AG10803 (cell line): Measurements from ENCODE around the gene PDXK.

Experiments used
- DNase-seq: peaks from one replicate; pipeline ENCODE4 v3.0.0; 2010; ENCODE audit warnings: low read depth
- H3K4me3 ChIP-seq: 2 replicates; pipeline ENCODE4 v1.5.1; 2011; ENCODE audit warnings: mild to moderate bottlenecking, low read length, control low read depth
- CTCF ChIP-seq: conservative IDR thresholded peaks from 2 replicates; pipeline ENCODE4 v1.5.1; 2011; ENCODE audit warnings: mild to moderate bottlenecking, low read length, control low read depth, inconsistent platforms

Gene PDXK

GRCh38 chr21:43760391-43760958 is 41.5 kb downstream of the PDXK start:
- TF ChIP-seq CTCF, result no peak

DNA sequence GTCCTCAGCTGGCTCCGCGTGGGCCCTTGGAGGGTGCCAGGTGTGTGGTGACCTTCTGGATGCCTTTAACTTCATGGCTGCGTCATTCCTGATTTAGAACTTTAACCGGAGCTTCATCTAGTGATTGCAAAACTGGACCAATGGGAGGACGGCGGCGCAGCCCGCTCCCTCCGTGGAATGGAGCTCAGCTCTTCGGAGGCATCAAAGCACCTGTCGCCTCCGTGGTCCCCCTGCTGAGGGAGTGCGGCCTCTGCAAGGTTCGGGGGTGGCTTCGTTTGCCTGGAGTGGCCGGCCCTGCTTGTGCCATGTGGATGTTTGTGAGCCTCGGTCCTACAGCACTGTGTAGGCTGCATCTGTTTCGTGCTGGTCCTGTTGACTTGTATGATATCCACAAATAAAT is 43.0 kb downstream of the PDXK start:
- no peak overlapping the region for H3K4me3 ChIP-seq
- no peak for TF ChIP-seq CTCF
- DNase-seq, result no peak

More at GRCh38 chr21:43760391-43760958, 41.5 kb downstream of the PDXK start:
- DNase-seq, result no peak
- no peak overlapping the region for H3K4me3 ChIP-seq

DNA sequence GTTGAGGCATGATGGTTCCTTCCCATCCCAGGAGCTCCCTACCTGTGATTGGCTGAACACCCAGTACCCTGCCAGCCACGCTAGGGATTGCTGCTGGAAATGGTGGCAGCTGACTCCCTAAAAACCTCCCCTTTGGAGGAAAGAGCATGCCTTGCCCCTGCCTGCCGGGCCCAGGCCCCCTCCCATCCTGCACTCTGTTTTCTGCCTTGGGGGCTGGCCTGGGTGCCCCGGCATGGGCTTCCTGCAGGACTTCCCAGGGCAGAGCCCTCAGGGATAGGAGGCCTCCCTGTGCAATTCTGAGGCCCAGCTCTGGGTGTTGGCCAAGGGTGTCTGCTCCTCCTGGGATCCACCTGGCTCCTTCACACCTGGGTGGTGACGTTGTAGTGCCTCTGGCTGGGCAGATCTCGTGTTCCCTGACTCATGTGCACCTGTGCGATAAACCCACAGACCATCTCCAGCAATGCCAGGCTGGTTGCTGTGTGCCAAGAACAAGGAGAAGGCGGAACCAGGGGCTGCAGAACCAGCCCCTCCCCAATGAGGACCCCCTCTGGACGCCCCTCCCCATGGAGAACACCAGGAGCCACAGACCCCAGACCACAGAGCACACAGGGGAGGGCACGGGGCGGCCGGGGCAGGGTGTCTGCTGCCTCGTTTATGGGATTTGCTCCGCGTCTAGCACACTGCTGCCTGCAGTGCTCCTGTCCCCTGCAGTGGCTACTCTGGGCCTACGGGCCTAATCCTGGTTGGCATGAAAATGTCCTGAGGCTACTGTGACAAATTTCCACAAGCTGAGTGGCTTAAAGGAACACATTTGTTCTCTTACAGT is 43.6 kb downstream of the PDXK start:
- H3K4me3 ChIP-seq, result no peak overlapping the region
- no peak for TF ChIP-seq CTCF
- no peak for DNase-seq

GRCh38 chr21:43763901-43764523 is 45.1 kb downstream of the PDXK start:
- DNase-seq, result no peak
- H3K4me3 ChIP-seq, result no peak overlapping the region
- no peak for TF ChIP-seq CTCF

GRCh38 chr21:43764576-43765495 is 45.9 kb downstream of the PDXK start:
- DNase-seq, result no peak
- no peak overlapping the region for H3K4me3 ChIP-seq
- TF ChIP-seq CTCF, result no peak

DNA sequence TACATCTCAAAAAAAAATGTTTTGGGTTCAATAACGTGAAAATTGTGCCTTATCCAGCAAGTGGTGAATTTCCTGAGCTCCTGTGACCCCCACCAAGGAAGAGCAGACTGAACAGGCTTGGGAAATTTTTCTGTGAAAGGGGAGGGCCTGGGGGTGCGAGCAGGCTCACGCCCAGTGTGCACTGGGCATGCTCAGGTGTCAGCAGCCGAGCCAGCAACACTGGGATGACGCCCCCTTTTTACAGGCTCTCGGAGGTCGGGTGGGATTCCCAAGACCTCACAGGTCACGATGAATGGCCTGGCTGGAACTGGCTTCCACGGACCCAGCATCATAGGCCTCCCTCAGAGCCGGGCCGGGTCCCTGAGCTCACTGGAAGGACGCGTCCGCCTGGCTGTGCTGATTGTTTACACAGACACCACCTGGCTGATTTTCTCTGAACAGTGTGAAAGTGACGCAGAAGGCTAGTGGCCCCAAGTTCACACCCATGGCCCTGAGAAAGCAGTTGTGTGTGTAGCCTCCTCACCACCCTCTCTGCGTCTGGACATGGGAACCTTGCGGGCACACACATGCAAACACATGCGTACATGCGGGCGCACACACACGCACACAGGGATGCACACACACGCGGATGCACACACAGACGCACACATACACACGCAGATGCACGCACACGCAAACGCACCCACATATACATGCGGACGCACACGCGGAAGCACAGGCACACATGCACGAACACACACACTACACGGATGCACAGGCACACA is 48.0 kb downstream of the PDXK start:
- H3K4me3 ChIP-seq, result no peak overlapping the region
- no peak for DNase-seq
- TF ChIP-seq CTCF, result no peak
